ENCODE data around the gene ARRDC2. TPM values are rescaled to one million over a fixed set of nuclear protein-coding genes. Genes with fewer than 3 reads are reported as not detected.
"Not testable (repeated sequence)": the region's sequence is repeated elsewhere in the genome, so short reads cannot be mapped to it uniquely, and the experiment has no call there.

The ARRDC2 gene
- total and polyA plus RNA-seq, 12 donors, result 2.5 to 54.3 (median 17.3) TPM

DNA sequence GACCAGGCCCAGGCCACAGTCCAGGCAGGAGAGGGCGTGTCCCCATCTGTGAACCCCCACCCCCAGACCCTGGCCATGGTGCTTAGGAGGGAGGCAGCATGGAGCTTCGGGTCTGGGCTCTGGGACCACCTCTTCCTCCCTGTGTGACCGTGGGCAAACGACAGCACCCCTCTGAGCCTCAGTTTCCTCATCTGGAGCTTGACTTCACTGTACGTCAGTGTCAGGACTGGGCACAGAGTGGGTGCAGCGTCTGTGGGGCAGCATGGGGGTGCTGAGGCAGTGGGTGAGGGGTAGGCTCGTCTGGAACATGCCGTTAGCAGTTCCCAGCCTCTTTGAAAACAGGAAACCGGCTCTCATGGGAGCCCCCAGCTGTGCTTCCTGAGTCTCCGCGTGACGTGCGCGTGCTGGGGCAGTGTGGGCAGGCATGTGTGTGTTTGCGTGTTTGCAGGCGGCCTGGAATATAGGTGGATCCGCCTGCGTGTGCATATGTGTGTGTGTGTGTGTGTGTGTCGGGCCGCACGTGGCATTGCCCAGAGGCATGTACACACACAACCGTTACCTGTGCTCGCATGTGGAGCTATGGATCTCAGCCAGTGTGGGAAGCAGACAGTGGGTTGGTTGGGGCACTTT, 15.8 kb downstream of the ARRDC2 start:
- no peaks in the 10 kb centered on the region for H3K9me3 ChIP-seq (replicated peaks in 1 of 3)
- no peak for TF ChIP-seq POLR2A (IDR thresholded peaks at IDR 0.05)
- TF ChIP-seq, protein P1, sequence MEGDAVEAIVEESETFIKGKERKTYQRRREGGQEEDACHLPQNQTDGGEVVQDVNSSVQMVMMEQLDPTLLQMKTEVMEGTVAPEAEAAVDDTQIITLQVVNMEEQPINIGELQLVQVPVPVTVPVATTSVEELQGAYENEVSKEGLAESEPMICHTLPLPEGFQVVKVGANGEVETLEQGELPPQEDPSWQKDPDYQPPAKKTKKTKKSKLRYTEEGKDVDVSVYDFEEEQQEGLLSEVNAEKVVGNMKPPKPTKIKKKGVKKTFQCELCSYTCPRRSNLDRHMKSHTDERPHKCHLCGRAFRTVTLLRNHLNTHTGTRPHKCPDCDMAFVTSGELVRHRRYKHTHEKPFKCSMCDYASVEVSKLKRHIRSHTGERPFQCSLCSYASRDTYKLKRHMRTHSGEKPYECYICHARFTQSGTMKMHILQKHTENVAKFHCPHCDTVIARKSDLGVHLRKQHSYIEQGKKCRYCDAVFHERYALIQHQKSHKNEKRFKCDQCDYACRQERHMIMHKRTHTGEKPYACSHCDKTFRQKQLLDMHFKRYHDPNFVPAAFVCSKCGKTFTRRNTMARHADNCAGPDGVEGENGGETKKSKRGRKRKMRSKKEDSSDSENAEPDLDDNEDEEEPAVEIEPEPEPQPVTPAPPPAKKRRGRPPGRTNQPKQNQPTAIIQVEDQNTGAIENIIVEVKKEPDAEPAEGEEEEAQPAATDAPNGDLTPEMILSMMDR (IDR thresholded peaks at IDR 0.05), result no peak
- no peaks in the 10 kb centered on the region for H3K27me3 ChIP-seq
- intact Hi-C loops (cut with DNase I), result no loop called here
- H3K4me1 ChIP-seq (replicated peaks in 1 of 2), result peaks cover 25 to 41% of the 10 kb centered on the region in 2 donors
- peak; percentile 73 to 90 (median 82) for DNase-seq
- H3K36me3 ChIP-seq (replicated peaks in 1 of 2), result no peaks in the 10 kb centered on the region
- no peak overlapping the region for H3K4me3 ChIP-seq
- 44 to 63% (median 59%) methylated on average over 12 to 23 of the region's 23 CpGs for WGBS, 4 donors
- H3K27ac ChIP-seq, result peak overlapping the region; percentile 37 to 92 (median 85)

DNA sequence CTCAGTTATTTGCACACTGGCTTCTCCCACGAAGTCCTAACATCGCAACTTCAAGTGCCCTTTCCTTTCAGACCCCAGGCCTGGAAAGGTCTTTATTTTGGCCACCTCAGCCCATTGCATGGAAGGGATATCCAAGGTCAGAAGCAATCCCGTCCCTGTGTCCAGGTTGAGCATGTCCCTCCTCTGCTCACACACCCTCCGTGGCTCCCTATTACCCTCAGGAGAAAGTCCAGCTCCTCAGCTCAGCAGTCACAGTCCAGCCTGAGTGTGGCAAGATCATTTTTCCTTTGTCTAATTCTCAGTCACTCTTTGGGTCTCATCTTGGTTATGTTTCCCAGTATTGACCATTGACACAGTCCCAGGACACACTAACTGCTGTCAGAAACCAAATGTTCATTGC, 19.2 kb downstream of the ARRDC2 start:
- peaks cover 7 to 25% of the 10 kb centered on the region in 2 donors for H3K4me1 ChIP-seq (replicated peaks in 1 of 2)
- H3K4me3 ChIP-seq, result no peak overlapping the region
- intact Hi-C loops (cut with DNase I), result no loop called here
- no peak overlapping the region for H3K27ac ChIP-seq
- 79 to 94% (median 90%) methylated on average over 4 of the region's 4 CpGs for WGBS, 4 donors
- no peaks in the 10 kb centered on the region for H3K27me3 ChIP-seq
- no peak for DNase-seq
- H3K9me3 ChIP-seq (replicated peaks in 1 of 3), result no peaks in the 10 kb centered on the region
- H3K36me3 ChIP-seq (replicated peaks in 1 of 2), result no peaks in the 10 kb centered on the region
- TF ChIP-seq, protein P1 (IDR thresholded peaks at IDR 0.05), result no peak
- no peak for TF ChIP-seq POLR2A (IDR thresholded peaks at IDR 0.05)

DNA sequence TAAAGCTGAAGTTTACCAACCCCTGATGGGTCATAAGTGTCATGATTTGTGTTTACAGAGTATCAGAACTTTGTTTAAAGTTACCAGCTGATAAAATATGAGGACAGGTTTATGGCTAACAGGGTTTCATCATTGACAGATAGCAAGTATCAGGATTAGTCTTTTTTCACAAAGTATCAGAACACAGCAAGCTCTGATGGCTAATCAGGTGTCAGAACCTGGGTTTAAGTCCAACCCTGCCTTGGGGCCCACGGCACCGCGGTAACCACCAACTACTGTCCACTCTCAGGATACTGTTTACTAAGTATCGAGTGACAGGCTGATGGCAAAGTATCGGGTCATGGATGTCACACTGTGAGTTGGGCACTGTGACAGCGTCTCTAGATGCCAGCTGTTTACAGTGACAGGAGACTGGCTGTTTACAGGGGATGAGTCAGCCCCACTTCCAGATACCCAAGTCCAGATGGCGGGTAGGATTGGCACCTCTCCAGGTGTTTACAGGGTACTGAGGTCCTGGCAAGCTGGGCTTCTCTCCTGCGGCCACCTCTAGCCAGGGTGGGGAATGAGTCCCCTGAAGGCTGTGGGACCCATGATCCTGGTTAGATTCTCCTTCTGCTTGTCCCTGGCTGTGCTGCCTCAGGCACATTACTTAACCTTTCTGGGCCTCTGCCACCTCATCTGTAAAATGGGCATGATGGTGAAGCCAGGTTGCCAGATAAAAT, 21.8 kb downstream of the ARRDC2 start:
- 30 to 57% (median 35%) methylated on average over 7 to 8 of the region's 8 CpGs for WGBS, 4 donors
- peak; percentile 76 to 92 (median 85) for DNase-seq
- Histone ChIP-seq H3K36me3 (replicated peaks in 1 of 2) (no peaks in the 10 kb centered on the region), H3K4me1 (replicated peaks in 1 of 2) (peaks cover 0 to 8% of the 10 kb centered on the region in 2 donors), H3K27ac (peak overlapping the region in 3 of 5 donors; percentile 45 to 76 (median 51)), H3K4me3 (no peak overlapping the region), H3K27me3 (no peaks in the 10 kb centered on the region), H3K9me3 (replicated peaks in 1 of 3) (no peaks in the 10 kb centered on the region)
- TF ChIP-seq POLR2A (IDR thresholded peaks at IDR 0.05), result no peak
- TF ChIP-seq, protein P1 (IDR thresholded peaks at IDR 0.05), result no peak
- intact Hi-C loops (cut with DNase I), result no loop called here

DNA sequence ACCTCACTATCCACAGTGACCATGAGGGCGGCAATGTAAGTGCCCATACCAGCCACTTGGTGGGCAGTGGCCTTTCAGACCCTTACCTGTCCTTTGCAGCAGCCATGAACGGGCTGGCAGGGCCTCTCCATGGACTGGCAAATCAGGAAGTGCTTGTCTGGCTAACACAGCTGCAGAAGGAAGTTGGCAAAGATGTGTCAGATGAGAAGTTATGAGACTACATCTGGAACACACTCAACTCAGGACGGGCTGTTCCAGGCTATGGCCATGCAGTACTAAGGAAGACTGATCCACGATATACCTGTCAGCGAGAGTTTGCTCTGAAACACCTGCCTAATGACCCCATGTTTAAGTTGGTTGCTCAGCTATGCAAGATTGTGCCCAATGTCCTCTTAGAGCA, 23.4 kb downstream of the ARRDC2 start:
- H3K4me3 ChIP-seq; H3K27ac ChIP-seq; H3K36me3 ChIP-seq (replicated peaks in 1 of 2); H3K27me3 ChIP-seq; DNase-seq; H3K4me1 ChIP-seq (replicated peaks in 1 of 2); intact Hi-C loops (cut with DNase I); H3K9me3 ChIP-seq (replicated peaks in 1 of 3): not testable (repeated sequence)
- WGBS, 4 donors, result 71 to 92% (median 80%) methylated on average over 3 to 5 of the region's 5 CpGs

DNA sequence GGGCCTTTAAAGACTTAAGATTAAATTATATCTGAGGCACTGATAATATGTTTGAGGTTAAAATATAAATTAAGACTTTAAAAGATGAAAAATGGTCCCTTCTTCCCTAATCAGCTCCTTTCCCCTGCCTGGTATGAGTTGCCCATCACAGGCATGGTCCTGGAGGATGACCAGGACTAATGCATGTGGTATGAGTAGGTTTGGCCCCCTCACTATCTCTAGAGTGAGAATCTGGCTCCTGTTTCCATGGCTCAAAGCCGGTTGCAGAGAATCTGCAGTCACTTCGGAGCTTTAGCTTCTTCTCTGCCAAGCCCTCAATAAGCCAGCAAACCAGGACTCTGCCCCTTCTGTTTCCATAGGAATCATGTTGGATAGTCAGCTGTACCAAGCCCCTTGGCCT, 24.1 kb downstream of the ARRDC2 start:
- H3K4me1 ChIP-seq (replicated peaks in 1 of 2); H3K27me3 ChIP-seq; H3K36me3 ChIP-seq (replicated peaks in 1 of 2); H3K4me3 ChIP-seq; intact Hi-C loops (cut with DNase I); H3K27ac ChIP-seq; DNase-seq; H3K9me3 ChIP-seq (replicated peaks in 1 of 3): not testable (repeated sequence)
- WGBS, 4 donors, result 81 to 90% (median 86%) methylated on average over 2 of the region's 2 CpGs

All from adrenal gland (tissue), 12 donors.